ENCODE measurements around the gene SCARB1. TPM values are rescaled to one million over a fixed set of nuclear protein-coding genes. Genes with fewer than 3 reads are reported as not detected.

SCARB1 gene
- total and polyA plus RNA-seq, 9 of the 15 experiments (the other 6 are each of a cell fraction or from before 2014, with no cell fraction given), result 0.56 to 157 (median 52.8) TPM

- TF ChIP-seq ZNF277 (CRISPR knock-in tag; IDR thresholded peaks at IDR 0.05; ENCODE audit: borderline replicate concordance) (no peak), E2F6 (IDR thresholded peaks at IDR 0.05; ENCODE audit: borderline replicate concordance in 1 of 2, extremely low read depth in 1 of 2, insufficient read depth in 1 of 2, insufficient read length in 1 of 2, low read depth in 1 of 2, low read length in 1 of 2, poor library complexity in 1 of 2, severe bottlenecking in 1 of 2) (peak; percentile 98 to 99), XRCC5 (IDR thresholded peaks at IDR 0.05; ENCODE audit: low read depth, low read length) (no peak), PHB (CRISPR knock-in tag; IDR thresholded peaks at IDR 0.05) (no peak), PRMT5 (CRISPR knock-in tag; IDR thresholded peaks at IDR 0.05) (no peak), FOXP1 (CRISPR knock-in tag; IDR thresholded peaks at IDR 0.05) (peak; percentile 76; the same call in 1 of the 2 replicates), ESRRB (CRISPR knock-in tag; IDR thresholded peaks at IDR 0.05; ENCODE audit: borderline replicate concordance) (no peak), ZNF76 (CRISPR knock-in tag; IDR thresholded peaks at IDR 0.05; ENCODE audit: borderline replicate concordance) (0 out of 2 replicates have a peak, but pooled peaks have one; percentile 62), ATF4 (CRISPR knock-in tag; IDR thresholded peaks at IDR 0.05) (0 out of 2 replicates have a peak, but pooled peaks have one; percentile 14), CGGBP1 (CRISPR knock-in tag; IDR thresholded peaks at IDR 0.05) (no peak), FOXP4 (CRISPR knock-in tag; IDR thresholded peaks at IDR 0.05; ENCODE audit: borderline replicate concordance) (no peak), BCOR (IDR thresholded peaks at IDR 0.05) (0 out of 2 replicates have a peak, but pooled peaks have one; percentile 16), DACH1 (IDR thresholded peaks at IDR 0.05; ENCODE audit: partially characterized antibody) (no peak), ARID3A (IDR thresholded peaks at IDR 0.05; ENCODE audit: borderline replicate concordance, low read depth, low read length) (peak; percentile 15; the same call in 1 of the 2 replicates), KAT7 (CRISPR knock-in tag; IDR thresholded peaks at IDR 0.05; ENCODE audit: borderline replicate concordance) (peak; percentile 34; the same call in 1 of the 2 replicates), PTRF (tag; IDR thresholded peaks at IDR 0.05) (no peak), NFIC (IDR thresholded peaks at IDR 0.05) (peak; percentile 56)
Observed at GRCh38 chr12:124904306-124905098, 40.8 kb upstream of the SCARB1 start (continued).
